Measurements from ENCODE around the gene S100A3. TPM values are rescaled to one million over a fixed set of nuclear protein-coding genes. Genes with fewer than 3 reads are reported as not detected.

The S100A3 gene
- polyA plus RNA-seq, 2 of the 4 experiments (the other 2 are of a cell fraction) = 25.0 to 74.0 TPM

DNA sequence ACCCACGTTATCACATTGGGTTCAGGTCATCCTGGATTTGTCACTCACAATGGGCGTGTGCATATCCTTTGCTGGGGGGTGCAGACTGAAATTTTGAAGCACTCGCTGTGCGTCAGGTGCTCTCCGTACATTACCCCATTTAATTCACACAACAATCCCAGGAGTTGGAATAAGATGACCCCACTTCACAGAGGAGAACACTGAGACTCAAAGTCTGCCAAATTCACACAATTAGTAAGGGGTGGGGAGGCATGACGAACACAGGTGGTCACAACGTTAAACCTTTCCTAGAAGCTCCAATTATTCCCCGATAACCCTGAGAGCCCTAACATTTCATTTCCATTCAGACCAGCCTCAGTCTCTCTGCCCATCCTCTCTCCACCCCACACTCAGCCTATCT lies 20.4 kb upstream of the S100A3 start:
- ChIA-PET CTCF (interaction anchor here (0.7 to 7.5 kb wide), 16 partner anchors 9 to 217 kb away, joined by 3 to 471 read pairs (median 30); partner anchors contain the start of genes CHTOP, NPR1, S100A1 and S100A13), POLR2A (interaction anchor here (2.4 kb wide), 1 partner anchor 35 kb away, joined by 102 read pairs; the partner anchor contains the start of gene S100A6)
- Histone ChIP-seq H3K4me1 (peaks cover 50% of the 10 kb centered on the region), H3K9me3 (no peaks in the 10 kb centered on the region), H3K27ac (peak overlapping the region in 1 of 2 experiments; percentile 97; a peak in 4 of 6 replicates), H3K4me2 (no peak overlapping the region), H3K4me3 (no peak overlapping the region)
- no peak for ATAC-seq
- no peak for DNase-seq (ENCODE audit: low read depth in 1 of 2, low spot score in 1 of 2)
- FAIRE-seq = no peak
- TF ChIP-seq FOSL2 (IDR thresholded peaks at IDR 0.05) = no peak
- no peak for TF ChIP-seq FOSL2 (CRISPR knock-in tag; IDR thresholded peaks at IDR 0.05)
- no peak for TF ChIP-seq MAX (IDR thresholded peaks at IDR 0.05)
- TF ChIP-seq CBX8 (IDR thresholded peaks at IDR 0.05) = no peak
- 0 out of 2 replicates have a peak, but pooled peaks have one; percentile 26 for TF ChIP-seq KDM1A (IDR thresholded peaks at IDR 0.05; ENCODE audit: low read depth)
- 90% methylated on average over 8 of the region's 8 CpGs for WGBS (ENCODE audit: missing lambda C conversion rate)

- POLR2A ChIA-PET = interaction anchor here (0.5 to 2.4 kb wide), 9 partner anchors 20 to 159 kb away, joined by 3 to 102 read pairs (median 4); partner anchors contain the start of genes CHTOP, INTS3, S100A13 and S100A4
- WGBS (ENCODE audit: missing lambda C conversion rate) = 9% methylated on average over 22 of the region's 25 CpGs
- CTCF ChIA-PET = interaction anchor here (0.6 to 7.5 kb wide), 38 partner anchors 9 to 218 kb away, joined by 3 to 471 read pairs (median 6); partner anchors contain the start of genes CHTOP, NPR1, S100A1 and S100A13
- ATAC-seq (peak; percentile 32 to 55), DNase-seq (ENCODE audit: low read depth in 1 of 2, low spot score in 1 of 2) (peak; percentile 93), FAIRE-seq (no peak)
- TF ChIP-seq, protein P1, sequence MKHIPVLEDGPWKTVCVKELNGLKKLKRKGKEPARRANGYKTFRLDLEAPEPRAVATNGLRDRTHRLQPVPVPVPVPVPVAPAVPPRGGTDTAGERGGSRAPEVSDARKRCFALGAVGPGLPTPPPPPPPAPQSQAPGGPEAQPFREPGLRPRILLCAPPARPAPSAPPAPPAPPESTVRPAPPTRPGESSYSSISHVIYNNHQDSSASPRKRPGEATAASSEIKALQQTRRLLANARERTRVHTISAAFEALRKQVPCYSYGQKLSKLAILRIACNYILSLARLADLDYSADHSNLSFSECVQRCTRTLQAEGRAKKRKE (CRISPR knock-in tag; IDR thresholded peaks at IDR 0.05; ENCODE audit: low read depth) = 0 out of 2 replicates have a peak, but pooled peaks have one; percentile 25
- peak in 1 of 2 experiments; percentile 59; a peak in 1 of 5 replicates for TF ChIP-seq JUN (IDR thresholded peaks at IDR 0.05)
- no peak for TF ChIP-seq NR3C1 (IDR thresholded peaks at IDR 0.05)
- TF ChIP-seq MYC (IDR thresholded peaks at IDR 0.05; ENCODE audit: borderline replicate concordance, low read length) = 0 out of 2 replicates have a peak, but pooled peaks have one; percentile 58
- TF ChIP-seq ZSCAN20 (CRISPR knock-in tag; IDR thresholded peaks at IDR 0.05) = no peak
- TF ChIP-seq FOSL2 (IDR thresholded peaks at IDR 0.05) = no peak
- TF ChIP-seq FOSL2 (CRISPR knock-in tag; IDR thresholded peaks at IDR 0.05) = peak; percentile 37; the same call in 1 of the 2 replicates
- peak; percentile 86 for TF ChIP-seq MAX (IDR thresholded peaks at IDR 0.05)
- peak; percentile 100 for TF ChIP-seq SMC3 (IDR thresholded peaks at IDR 0.05)
- peak; percentile 31; the same call in 1 of the 2 replicates for TF ChIP-seq HOXB5 (CRISPR knock-in tag; IDR thresholded peaks at IDR 0.05)
- peak; percentile 99 for TF ChIP-seq RAD21 (conservative IDR thresholded peaks at IDR 0.05 in 1 of 2, IDR thresholded peaks at IDR 0.05 in 1 of 2)
- TF ChIP-seq TP53 (CRISPR knock-in tag; IDR thresholded peaks at IDR 0.05) = peak; percentile 23; the same call in 1 of the 2 replicates
- TF ChIP-seq CTCF (IDR thresholded peaks at IDR 0.05) = peak; percentile 96
- no peak for TF ChIP-seq MAZ (IDR thresholded peaks at IDR 0.05; ENCODE audit: borderline replicate concordance, low read depth, low read length)
- TF ChIP-seq MAFK (IDR thresholded peaks at IDR 0.05; ENCODE audit: partially characterized antibody) = peak; percentile 25
- TF ChIP-seq GATA3 (IDR thresholded peaks at IDR 0.05; ENCODE audit: borderline replicate concordance) = 0 out of 2 replicates have a peak, but pooled peaks have one; percentile 11
- TF ChIP-seq FOSB (CRISPR knock-in tag; IDR thresholded peaks at IDR 0.05) = no peak
- peak overlapping the region; percentile 97 to 100 for H3K27ac ChIP-seq
- peaks cover 59% of the 10 kb centered on the region for H3K4me1 ChIP-seq
- H3K4me2 ChIP-seq = peak overlapping the region; percentile 80
- H3K9me3 ChIP-seq = no peaks in the 10 kb centered on the region
- H3K4me3 ChIP-seq = peak overlapping the region; percentile 24; the same call in 2 of the 3 replicates
Observed at GRCh38 chr1:153568367-153569099, 19.5 kb upstream of the S100A3 start.

All from A549 (cell line).